ENCODE data around the gene CYB561D1. TPM values are rescaled to one million over a fixed set of nuclear protein-coding genes. Genes with fewer than 3 reads are reported as not detected.

Gene CYB561D1
- total and polyA plus RNA-seq, 2 of the 13 experiments (the other 11 are each of a cell fraction or from before 2014, with no cell fraction given), result 3.9 to 4.1 TPM

DNA sequence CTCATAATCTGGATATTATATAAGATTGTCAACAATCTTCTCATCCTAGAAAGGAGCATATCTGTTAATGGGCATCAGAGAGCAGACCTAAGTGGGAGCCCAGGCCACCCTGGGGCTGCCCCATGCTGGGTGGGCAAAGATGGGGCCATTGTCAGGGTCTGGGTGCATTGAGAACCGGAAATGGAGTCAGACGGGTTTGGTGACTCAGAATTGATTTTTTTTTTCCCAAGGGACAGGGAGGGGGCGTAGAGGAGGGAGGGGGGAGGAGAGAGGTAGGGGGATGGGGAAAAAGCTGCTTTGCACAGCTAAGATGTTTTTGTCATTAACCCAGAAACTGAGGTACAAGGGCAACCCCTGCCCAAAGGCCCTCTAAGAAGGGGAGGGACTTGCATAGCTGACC lies 8.9 kb upstream of the CYB561D1 start (continued):
- TF ChIP-seq, protein P1, sequence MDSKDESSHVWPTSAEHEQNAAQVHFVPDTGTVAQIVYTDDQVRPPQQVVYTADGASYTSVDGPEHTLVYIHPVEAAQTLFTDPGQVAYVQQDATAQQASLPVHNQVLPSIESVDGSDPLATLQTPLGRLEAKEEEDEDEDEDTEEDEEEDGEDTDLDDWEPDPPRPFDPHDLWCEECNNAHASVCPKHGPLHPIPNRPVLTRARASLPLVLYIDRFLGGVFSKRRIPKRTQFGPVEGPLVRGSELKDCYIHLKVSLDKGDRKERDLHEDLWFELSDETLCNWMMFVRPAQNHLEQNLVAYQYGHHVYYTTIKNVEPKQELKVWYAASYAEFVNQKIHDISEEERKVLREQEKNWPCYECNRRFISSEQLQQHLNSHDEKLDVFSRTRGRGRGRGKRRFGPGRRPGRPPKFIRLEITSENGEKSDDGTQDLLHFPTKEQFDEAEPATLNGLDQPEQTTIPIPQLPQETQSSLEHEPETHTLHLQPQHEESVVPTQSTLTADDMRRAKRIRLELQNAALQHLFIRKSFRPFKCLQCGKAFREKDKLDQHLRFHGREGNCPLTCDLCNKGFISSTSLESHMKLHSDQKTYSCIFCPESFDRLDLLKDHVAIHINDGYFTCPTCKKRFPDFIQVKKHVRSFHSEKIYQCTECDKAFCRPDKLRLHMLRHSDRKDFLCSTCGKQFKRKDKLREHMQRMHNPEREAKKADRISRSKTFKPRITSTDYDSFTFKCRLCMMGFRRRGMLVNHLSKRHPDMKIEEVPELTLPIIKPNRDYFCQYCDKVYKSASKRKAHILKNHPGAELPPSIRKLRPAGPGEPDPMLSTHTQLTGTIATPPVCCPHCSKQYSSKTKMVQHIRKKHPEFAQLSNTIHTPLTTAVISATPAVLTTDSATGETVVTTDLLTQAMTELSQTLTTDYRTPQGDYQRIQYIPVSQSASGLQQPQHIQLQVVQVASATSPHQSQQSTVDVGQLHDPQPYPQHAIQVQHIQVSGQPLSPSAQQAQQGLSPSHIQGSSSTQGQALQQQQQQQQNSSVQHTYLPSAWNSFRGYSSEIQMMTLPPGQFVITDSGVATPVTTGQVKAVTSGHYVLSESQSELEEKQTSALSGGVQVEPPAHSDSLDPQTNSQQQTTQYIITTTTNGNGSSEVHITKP (CRISPR knock-in tag; IDR thresholded peaks at IDR 0.05; ENCODE audit: low read depth), result no peak

DNA sequence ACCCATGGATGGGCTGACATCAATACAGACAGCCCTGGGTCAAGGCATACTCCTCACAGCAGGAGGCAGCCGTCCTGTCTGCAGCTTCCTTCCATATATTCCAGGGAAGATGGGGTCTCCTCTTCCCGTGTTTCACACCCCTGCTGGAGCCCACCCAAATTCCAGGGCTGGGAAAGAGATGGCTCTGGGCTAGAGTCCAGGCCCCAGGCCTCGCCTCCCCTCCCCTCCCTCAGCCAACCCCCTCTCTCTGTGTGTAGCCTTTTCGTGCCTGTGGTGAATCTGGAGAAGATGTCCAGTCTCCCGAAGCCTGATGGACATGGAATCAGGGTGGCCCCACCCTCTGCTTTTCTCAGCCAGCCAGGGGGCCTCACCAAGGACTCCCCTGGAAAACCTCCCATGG lies 6.6 kb upstream of the CYB561D1 start:
- DNase-seq (ENCODE audit: low spot score) (no peak), ATAC-seq (no peak), FAIRE-seq (no peak)
- Histone ChIP-seq H3K4me3 (replicated peaks in 1 of 3; ENCODE audit: insufficient read depth in 1 of 3, low read depth in 2 of 3, low read length in 3 of 3) (no peak overlapping the region), H3K4me2 (ENCODE audit: low read depth, low read length) (no peak overlapping the region), H4K20me1 (ENCODE audit: insufficient read depth, low read length) (no peaks in the 10 kb centered on the region), H3K36me3 (replicated peaks in 1 of 2; ENCODE audit: control insufficient read depth in 1 of 2, insufficient read depth in 2 of 2, low read length in 2 of 2) (no peaks in the 10 kb centered on the region; a peak in 2 of 5 replicates), H3K27ac (ENCODE audit: extremely low read length, insufficient read depth, low read length) (no peak overlapping the region), H3K79me2 (ENCODE audit: insufficient read depth, low read length) (no peaks in the 10 kb centered on the region), H3K27me3 (ENCODE audit: control insufficient read depth in 1 of 2, insufficient read depth in 2 of 2, low read length in 2 of 2) (peaks cover 0 to 1% of the 10 kb centered on the region in 2 experiments; a peak in 3 of 5 replicates), H3K4me1 (ENCODE audit: insufficient read depth, low read length) (peaks cover 19% of the 10 kb centered on the region), H3K9me3 (ENCODE audit: low read length) (no peaks in the 10 kb centered on the region), H3K9ac (ENCODE audit: insufficient read depth, low read depth, low read length) (no peak overlapping the region), H2AFZ (ENCODE audit: low read length) (no peak overlapping the region)
- in situ Hi-C loops (cut with HindIII; ENCODE audit: extremely low pct_ligation_motif_present, low pct_unique_long_range_greater_than_20kb), result no loop called here
- CTCF ChIA-PET (ENCODE audit: low intra/inter-chr PET ratio, low total read pairs), result no interaction called here
- 81% methylated on average over 4 of the region's 5 CpGs for WGBS (ENCODE audit: low lambda C conversion rate)
- POLR2A ChIA-PET, result no interaction called here
- no TSS peak for BruUV-seq (replicated peaks)
- intact Hi-C loops (cut with micrococcal nuclease; ENCODE audit: unreplicated experiment), result no loop called here
- TF ChIP-seq ZNF75D (CRISPR knock-in tag; IDR thresholded peaks at IDR 0.05; ENCODE audit: borderline replicate concordance) (no peak), U2AF1 (optimal IDR thresholded peaks at IDR 0.05; ENCODE audit: low read depth, low read length) (no peak), FOXK2 (IDR thresholded peaks at IDR 0.05) (no peak), SNAPC2 (CRISPR knock-in tag; IDR thresholded peaks at IDR 0.05) (no peak)
- TF ChIP-seq, protein P2, sequence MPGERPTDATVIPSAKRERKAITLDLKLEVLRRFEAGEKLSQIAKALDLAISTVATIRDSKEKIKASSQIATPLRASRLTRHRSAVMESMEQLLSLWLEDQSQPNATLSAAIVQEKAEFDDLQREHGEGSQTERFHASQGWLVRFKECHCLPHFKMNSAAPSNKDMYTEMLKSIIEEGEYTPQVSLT (CRISPR knock-in tag; IDR thresholded peaks at IDR 0.05; ENCODE audit: borderline replicate concordance, low read depth), result no peak
- TF ChIP-seq, protein P3, sequence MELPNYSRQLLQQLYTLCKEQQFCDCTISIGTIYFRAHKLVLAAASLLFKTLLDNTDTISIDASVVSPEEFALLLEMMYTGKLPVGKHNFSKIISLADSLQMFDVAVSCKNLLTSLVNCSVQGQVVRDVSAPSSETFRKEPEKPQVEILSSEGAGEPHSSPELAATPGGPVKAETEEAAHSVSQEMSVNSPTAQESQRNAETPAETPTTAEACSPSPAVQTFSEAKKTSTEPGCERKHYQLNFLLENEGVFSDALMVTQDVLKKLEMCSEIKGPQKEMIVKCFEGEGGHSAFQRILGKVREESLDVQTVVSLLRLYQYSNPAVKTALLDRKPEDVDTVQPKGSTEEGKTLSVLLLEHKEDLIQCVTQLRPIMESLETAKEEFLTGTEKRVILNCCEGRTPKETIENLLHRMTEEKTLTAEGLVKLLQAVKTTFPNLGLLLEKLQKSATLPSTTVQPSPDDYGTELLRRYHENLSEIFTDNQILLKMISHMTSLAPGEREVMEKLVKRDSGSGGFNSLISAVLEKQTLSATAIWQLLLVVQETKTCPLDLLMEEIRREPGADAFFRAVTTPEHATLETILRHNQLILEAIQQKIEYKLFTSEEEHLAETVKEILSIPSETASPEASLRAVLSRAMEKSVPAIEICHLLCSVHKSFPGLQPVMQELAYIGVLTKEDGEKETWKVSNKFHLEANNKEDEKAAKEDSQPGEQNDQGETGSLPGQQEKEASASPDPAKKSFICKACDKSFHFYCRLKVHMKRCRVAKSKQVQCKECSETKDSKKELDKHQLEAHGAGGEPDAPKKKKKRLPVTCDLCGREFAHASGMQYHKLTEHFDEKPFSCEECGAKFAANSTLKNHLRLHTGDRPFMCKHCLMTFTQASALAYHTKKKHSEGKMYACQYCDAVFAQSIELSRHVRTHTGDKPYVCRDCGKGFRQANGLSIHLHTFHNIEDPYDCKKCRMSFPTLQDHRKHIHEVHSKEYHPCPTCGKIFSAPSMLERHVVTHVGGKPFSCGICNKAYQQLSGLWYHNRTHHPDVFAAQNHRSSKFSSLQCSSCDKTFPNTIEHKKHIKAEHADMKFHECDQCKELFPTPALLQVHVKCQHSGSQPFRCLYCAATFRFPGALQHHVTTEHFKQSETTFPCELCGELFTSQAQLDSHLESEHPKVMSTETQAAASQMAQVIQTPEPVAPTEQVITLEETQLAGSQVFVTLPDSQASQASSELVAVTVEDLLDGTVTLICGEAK (IDR thresholded peaks at IDR 0.05), result no peak
- TF ChIP-seq, protein P3 (CRISPR knock-in tag; IDR thresholded peaks at IDR 0.05), result no peak
- TF ChIP-seq, protein P4, sequence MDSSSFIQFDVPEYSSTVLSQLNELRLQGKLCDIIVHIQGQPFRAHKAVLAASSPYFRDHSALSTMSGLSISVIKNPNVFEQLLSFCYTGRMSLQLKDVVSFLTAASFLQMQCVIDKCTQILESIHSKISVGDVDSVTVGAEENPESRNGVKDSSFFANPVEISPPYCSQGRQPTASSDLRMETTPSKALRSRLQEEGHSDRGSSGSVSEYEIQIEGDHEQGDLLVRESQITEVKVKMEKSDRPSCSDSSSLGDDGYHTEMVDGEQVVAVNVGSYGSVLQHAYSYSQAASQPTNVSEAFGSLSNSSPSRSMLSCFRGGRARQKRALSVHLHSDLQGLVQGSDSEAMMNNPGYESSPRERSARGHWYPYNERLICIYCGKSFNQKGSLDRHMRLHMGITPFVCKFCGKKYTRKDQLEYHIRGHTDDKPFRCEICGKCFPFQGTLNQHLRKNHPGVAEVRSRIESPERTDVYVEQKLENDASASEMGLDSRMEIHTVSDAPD (CRISPR knock-in tag; IDR thresholded peaks at IDR 0.05), result no peak
